Dedifferentiated amniotic fluid mesenchymal stem cell (primary cell): Measurements from ENCODE around the gene CMSS1.
"Not testable (repeated sequence)": the region's sequence is repeated elsewhere in the genome, so short reads cannot be mapped to it uniquely, and the experiment has no call there.

Experiments
- DNase-seq: peaks from one replicate; pipeline ENCODE4 v3.0.0-alpha.2; 2016; ENCODE audit errors: extremely low spot score

Gene CMSS1

DNA sequence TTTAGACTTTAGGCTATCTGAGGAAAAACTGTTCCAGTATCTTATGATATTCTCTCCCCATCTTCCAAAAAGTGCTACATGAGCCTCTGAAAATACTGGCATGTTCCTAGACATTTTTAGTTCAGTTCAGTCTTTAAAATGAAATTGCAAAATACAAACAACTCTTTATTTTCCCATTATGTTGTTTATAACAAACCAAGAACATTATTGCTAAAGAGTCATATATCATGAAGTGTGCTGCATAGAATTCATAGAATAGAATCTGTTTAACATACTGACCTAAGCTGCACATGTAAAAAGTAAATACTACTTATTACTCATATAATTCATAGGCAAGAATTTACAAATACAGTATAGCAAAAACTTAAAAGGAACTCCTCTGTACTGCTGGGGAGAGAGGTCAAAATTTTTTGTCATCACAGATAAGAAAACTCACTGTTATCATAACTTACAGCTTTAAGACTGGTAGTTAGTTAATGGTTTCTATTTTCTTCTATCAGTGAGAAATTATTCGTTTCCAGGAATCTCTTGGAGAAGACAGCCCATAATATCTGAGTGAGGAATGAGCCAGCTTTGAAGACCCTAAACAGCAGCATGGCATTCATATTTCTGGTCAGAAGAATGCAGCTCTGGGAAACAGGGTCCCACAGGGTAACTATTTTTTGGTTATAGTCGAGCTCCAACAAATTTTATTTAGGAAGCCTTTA is 264.5 kb downstream of the CMSS1 start:
- no peak for DNase-seq

DNA sequence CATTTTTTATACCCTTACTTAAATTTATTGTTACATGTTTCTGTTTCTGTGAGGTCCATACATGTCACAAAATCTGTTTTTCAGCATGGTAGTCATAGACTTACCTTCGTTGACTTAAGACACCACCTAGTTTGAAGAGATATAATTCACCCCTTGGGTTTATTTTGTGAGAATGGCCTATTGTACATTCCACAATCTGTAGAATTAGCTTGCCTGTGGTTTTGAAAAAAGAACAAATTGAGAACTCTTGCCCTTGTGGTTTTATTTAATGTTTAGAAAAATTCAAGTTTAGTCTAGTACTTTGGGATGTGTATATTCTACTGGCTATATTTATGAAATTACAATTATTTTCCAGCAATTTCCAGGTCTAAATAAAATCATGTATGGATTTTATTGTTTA is 265.1 kb downstream of the CMSS1 start:
- no peak for DNase-seq

DNA sequence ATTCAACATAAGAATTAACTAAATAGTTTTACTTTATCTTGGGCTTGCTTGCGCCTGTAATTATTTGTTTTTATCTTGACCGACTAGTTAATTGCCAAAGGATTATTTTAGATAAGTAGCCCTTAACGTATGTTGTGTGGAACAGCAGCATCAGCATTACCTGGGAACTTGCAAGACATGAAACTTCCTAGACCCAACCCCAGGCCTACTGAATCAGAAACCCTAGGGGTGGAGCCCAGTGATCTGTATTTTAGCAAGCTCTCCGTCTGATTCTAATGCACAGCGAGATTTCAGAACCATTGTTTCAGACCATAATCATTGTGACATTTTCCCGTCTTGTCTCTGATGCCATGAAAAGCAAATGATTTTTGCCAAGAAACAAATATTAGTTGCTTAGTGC is 265.5 kb downstream of the CMSS1 start:
- DNase-seq, result no peak

DNA sequence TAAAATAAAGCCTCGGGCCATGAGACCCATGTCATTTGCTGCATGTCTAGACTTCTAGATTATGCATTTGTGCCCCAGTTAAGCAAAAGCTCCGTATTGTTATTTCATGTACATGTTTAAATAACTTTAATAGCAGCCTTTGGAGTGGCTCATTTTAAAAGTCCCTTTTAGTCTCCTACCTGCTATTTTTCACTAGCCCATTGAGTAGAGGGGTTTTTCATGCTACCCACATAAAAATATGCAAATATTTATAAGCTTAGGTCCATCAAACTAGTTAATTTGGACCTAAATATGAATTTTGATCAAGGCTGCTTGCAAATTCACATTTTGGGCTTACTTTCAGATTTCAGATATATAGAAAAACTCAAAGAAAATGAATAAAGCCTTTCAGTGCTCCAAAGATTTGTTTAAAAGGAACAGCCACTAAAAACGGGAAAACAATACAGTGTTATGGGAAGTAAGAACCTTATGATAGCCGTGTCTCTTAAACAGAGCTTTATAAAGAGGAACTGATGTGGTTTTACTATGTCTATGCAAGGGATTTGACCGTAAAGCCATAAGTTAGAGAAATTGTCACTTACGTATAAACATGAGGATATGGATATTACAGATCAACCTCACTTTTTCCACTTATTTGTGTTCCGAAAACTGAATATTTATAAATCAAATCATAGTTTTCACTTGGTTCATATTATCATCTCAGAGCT is 266.6 kb downstream of the CMSS1 start:
- no peak for DNase-seq

DNA sequence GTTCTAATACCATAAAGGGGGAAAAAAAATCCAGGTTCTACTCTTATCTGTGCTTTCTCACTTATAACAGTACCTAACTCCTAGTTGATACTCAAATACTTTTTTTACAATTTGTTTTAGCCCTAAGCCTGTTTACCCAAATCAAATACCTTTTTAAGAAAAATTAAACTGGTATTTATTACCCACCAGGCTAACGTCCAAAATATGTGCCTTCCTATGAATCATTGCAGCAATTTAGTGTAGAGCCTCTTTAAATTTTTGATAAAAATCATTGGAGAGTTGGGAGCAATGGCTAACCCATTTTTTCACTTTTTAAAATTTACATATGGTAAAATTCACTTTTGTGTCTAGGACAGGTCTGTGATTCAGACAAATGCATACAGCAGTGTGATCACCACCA is 268.7 kb downstream of the CMSS1 start:
- no peak for DNase-seq

DNA sequence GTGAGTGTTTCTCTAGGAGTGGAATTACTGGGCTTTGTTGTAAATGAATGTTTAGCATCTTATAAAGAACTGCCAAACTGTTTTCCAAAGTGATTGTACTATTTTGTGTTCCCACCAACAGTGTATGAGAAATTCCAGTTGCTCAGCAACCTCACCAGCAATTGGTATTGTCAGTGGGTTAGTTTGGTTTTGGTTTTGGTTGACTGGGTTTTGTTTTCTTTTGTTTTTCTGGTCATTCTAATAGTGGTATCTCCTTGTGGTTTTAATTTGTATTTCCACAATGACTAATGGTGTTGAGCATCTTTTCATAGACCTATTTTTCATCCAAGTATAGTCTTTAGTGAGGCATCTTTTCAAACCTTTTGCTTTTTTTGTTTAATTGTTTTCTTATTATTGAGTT is 269.5 kb downstream of the CMSS1 start:
- peak; percentile 61 for DNase-seq

DNA sequence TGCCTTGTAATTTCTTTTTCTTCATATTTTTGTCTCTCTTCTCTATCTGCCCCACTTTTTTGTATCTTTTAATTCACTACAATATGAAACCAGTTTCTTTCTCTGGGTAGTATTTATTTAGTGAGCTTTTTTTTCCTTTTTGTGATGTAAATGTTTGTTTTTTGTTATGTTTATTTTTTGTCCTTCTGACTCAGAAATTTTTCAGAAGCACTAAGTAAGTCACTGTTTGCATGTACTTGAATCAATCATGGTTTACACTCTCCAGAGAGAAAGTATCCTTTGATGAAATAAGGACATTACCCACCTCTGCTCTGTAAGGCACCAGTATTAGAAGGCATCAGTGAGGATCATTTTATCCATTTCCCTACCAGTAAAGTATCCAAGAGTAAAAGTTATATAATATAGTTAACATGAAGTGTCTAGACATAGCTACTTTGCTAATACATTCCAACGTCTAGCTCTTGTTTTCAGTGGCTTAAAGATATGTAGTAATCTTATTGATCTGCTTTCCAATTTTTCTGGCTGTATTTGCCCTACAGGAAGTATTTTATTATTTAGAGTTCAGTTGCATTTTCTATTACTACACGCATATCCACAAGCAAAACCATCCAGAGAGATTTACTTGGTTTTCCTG is 271.2 kb downstream of the CMSS1 start:
- no peak for DNase-seq

DNA sequence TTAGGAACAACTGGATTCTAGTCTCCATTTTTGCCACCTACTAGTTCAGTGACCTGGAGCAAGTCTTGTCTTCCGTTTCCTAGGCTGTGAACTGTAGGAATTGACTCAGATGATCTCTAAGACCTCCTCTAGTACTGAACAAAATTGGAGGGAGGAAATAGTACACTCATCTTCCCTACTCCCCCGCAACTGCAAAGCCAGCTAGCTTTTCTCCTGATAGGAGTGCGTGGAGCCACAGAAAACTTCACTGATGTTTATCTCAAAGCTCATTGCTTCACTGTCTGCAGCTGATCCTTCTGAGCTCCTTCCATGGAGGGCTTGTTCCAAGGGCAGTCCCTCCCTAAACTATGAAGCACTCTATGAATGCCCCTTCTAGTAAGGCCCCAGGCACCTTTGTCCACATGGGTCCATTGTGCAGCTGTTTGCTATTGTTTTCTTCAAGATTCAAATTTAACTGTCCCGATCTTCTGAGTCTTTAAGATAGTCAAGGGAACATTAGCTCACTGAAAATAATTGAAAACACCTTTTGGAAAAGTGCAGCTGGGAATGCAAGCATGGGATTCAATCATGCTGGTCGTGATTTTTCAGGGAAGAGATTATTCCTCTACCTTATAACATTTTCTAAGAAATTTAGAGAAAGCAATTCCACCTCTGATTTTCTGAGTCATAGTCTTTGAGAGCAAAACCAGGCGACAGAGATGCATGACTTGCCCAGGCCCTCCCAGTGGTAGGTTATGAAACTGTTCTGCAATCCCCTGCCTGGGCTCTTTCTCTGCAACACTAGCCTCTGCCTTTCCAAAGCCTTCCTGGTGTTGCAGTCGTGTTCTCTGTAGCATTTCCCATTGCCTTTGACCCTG is 272.4 kb downstream of the CMSS1 start:
- DNase-seq, result peak; percentile 65

DNA sequence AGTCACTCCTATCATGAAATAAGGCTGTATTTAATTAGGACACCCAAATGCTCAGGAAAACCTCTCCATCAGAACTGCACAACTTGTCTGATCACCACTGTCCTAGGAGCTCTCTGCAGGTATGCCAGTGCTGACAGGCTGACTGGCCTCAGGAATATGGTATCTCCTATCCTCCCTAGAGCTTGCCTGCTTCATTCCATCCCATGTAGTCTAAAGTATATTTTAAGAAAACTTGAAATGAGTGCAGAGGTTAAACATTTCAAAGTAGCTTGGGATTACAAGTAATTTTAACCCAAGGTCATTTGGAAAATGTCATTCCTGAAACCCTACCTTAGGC is 273.0 kb downstream of the CMSS1 start:
- no peak for DNase-seq

DNA sequence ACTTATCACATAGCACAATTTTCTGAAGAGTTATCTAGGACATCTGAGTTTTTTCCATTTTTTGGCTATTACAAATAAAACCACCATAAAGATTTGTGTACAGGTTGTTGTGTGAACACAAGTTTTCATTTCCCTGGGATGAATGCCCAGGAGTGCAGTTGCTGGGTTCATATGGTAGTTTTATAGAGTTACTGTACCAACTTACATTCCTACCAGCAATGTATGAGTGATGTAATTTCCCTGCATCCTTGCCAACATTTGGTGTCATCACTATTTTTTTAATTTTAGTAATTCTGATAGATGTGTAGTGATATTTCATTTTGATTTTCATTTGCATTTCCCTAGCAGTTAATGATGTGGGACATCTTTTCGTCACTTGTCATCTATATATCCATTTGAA is 276.2 kb downstream of the CMSS1 start:
- DNase-seq, result no peak

DNA sequence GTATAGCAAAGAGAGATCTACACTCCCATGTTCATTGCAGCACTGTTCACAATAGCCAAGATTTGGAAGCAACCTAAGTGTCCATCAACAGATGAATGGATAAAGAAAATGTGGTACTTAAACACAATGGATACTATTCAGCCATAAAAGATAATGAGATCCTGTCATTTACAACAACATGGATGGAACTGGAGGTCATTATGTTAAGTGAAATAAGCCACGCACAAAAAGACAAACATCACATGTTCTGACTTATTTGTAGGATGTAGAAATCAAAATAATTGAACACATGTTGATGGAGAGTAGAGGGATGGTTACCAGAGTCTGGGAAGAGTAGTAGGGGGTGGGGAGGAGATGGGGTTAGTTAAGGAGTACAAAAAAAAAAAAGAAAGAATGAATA is 278.6 kb downstream of the CMSS1 start:
- DNase-seq, result not testable (repeated sequence)

DNA sequence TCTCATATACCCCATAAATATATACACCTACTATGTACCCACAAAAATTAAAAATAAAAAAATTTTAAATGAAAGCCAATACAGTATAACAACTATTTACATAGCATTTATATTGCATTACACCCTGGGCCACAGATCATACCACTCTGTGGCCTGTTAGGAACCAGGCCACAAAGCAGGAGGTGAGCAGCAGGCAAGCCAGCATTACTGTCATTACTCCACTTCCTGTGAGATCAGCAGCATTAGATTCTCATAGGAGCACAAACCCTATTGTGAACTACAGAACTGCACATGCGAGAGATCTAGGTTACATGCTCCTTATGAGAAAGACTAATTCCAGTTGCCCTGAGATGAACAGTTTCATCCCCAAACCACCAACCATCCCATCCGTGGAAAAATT is 279.2 kb downstream of the CMSS1 start:
- DNase-seq, result no peak

DNA sequence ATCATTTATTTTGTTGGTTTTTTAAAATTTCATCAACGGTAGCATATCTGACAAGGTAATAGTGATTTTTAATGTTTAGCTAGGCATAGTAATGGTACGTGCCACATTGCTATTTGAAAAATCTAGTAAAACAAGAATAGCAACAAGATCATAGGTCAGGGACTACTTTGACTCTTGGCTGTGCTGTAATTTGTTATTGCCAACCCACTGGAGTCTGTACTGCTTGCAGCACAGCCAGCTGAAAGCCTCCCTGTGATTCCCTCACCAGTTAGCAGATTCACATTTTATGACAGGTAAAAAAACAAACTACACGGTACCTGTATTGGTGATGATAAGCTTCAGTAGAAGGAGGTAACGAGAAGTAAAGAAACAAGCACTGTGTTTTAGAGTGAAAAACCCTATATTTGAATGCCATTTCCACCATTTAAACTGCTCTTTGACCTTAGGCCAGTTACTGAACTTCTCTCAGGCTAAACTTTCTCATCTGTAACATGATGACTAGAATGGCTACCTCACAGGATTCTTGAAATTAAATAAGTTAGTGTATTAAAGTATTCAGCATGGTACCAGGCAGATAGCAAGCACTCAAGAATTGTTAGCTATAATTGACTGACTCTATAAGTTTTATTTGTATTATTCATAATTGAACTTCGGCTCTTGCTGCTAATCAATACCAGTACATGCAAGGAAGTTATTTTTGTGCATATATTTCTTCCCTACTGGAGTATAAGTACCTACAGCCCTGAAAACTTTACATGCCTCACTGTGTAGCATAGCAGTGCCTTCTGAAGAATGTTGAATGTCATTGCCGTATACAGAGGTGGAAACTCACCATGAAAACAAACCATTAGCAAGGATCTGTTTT is 280.5 kb downstream of the CMSS1 start:
- DNase-seq, result no peak

DNA sequence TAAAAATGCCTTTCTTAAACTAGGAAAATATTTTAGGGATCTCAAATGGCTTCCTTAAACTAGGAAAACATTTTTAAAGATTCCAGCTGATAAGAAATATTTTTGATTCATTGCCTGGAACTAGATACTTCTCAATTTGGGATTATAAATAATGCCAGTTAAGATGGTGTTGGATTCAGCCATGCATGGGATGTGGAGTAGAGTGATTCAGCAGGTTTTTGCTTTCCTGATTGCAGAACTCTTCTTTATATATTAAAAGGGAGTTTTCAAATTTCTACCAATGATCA is 281.1 kb downstream of the CMSS1 start:
- no peak for DNase-seq

DNA sequence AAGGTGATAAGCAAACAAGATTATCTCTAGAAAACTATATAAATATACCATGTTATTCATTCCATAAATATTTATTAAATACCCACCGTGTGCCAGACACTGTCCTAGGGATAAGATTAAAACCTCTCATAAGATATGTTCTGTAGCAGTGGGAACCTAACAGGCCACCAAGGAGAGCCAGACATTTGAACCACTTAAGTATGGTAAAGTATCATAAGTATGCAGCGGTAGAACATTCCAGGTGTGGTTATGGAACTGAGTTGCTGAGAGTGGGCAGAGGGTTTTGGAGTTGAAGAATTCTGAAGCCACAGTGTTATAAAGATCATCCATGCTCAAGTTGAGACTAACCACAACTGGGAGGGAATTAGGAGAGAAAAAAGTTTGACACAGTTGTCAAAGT is 282.0 kb downstream of the CMSS1 start:
- no peak for DNase-seq

DNA sequence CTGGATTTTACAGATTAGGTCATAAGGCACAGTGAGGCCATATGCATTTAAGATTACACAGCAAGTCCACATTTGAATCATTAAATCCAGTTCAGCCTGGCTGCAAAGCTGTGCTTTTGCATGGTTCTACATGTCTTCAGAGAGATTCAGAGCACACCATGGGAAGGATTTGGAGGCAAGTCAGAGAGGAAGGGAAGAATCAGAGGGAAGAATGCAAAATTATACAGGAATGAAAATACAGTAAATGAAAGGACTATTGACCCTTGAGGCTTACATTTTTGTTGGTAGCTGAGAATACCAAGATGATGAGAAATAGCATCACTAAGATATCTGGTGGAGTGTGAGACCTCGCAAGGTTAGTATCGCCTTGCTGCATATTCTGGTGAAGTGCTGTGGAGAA is 282.8 kb downstream of the CMSS1 start:
- DNase-seq, result peak; percentile 31

DNA sequence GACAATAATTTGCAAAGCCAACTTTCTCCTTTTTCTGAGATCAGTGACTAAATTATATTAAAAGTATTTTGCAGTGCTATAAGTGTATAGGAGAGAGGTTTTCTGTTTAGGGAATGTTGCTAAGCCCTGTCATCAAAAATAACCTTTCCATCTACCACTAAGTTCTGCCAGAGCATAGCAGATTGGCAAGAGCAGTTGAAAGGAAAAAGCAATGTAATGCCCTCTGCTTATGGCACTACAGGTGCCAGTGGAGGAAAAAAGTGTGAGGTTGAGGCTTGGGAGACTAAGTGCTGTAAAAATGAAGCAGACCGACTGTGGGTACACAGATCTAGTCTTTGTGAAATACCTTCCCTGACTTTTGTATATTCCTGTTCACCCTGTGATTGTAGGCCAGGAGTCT is 285.1 kb downstream of the CMSS1 start:
- DNase-seq, result no peak

DNA sequence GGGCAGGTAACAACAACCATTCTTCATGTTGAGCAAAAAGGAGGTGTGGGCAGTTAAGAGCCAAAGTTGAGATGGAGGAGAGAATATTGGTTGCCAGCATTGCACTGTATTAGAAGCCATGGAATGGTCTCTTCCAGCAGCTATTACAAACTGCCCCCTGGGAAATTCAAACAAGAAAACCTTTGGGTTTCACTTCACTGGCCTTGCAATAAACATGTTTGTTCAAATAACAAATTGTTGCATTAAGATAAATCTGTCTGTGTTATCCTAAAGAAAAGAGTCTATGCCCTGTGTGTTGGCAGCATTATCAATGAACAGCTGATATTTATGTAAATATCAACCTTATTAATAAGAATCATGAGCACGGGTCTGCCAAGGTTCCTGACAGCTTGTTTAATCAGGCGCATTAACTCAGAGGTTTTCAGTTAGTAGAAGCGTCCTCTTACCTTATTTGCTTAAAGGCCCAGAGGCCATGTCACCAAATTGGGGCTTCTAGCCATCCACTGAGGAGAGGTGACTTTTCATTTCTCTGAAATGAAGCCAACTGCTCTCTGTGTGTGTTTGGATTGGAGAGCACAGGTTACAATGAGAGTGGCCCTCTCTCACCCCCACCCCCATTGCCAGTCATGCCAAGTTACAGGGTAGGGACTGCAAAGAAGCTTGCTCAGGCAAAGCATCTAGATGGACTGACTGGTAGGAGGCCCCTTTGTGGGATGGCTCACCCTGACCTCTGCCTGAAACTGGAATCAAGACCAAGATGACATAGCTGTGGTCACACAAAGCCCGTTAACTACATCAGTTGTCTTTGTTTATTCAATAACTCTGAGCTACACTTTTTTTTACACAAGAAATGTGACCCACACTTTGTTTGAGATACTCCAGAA is 286.1 kb downstream of the CMSS1 start:
- DNase-seq, result peak; percentile 34

DNA sequence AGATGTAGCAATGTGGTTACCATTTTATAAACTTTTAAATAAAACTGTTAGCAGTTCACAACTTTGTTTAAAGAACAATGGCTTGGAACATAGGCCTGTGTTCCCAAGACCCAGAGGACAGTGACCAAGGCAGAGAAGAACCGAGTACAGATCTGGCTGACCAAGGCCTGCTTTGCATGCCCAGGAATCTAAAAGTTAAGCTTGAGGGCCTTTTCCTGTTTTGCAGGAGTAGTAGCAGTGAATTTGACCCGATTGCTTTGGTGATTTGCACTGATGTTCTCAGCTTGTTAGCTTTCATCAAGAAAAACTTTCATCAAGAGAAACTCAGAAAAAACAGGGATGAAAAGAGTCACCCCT is 286.8 kb downstream of the CMSS1 start:
- no peak for DNase-seq

DNA sequence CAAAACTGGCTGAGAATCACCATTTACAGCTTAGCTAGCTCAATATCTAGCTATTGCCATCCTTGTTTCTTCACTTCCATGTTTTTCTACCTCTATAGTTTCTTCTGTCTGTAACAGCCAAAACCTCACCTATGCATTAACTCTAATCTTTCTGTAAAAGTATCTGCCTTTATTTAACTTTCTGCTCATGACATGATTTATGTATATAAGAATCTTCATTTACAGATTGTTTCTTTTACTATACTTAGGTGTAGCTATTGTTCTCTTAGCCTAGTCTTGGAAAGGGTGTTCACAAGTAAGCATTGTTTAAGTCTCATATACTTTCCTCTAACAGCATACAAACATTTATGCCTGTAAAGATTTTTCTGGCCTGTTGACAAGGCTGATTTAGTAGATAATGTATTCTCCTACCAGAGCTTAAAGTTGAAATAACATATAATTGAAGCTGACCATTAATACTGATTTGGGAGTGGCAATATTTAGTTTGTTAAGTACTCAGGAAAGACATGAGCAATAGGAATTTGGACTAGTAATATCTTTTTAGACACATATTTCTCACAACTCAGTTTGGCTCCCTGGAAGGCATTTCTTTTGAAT is 287.3 kb downstream of the CMSS1 start:
- no peak for DNase-seq
